GM23248 (cell line): ENCODE results near the gene MEI1.

ENCODE experiments used
- EZH2 ChIP-seq: fragments of 200-600 bp; sonication (generic); IDR thresholded peaks from 2 replicates; pipeline ENCODE4 v1.6.1; 2018; ENCODE audit warnings: antibody characterized with exemption, mild to moderate bottlenecking; ENCODE audit not compliant: insufficient read depth, poor library complexity, severe bottlenecking
- EZH2phosphoT487 ChIP-seq: fragments of 200-600 bp; sonication (generic); IDR thresholded peaks from 2 replicates; pipeline ENCODE4 v1.6.1; 2018; ENCODE audit warnings: antibody characterized with exemption, moderate library complexity, mild to moderate bottlenecking, low read depth; ENCODE audit not compliant: insufficient read depth

- TF ChIP-seq EZH2phosphoT487 (no peak), EZH2 (no peak)
Measured at GRCh38 chr22:41833369-41834004, 134.2 kb downstream of the MEI1 start.
